ENCODE results near the gene PI4K2A.

- TF ChIP-seq EZH2phosphoT487 (IDR thresholded peaks at IDR 0.05; ENCODE audit: insufficient read depth, low read depth) (no peak), EZH2 (IDR thresholded peaks at IDR 0.05; ENCODE audit: insufficient read depth, poor library complexity, severe bottlenecking) (no peak)
These were observed 4.9 kb upstream of the PI4K2A start for GRCh38 chr10:97635577-97635976.
